Effector memory CD4-positive, alpha-beta T cell (primary cell): Measurements from ENCODE around the gene ZNF423.

Source experiments
- DNase-seq, 3 donors: peaks; one replicate each; pipeline ENCODE4 v3.0.0-alpha.2; 2020
- H3K27ac ChIP-seq: 2 replicates; pipeline ENCODE4 v1.7.0; 2013; ENCODE audit warnings: mild to moderate bottlenecking, low read length, moderate library complexity; ENCODE audit not compliant: insufficient read depth, poor library complexity, severe bottlenecking
- H3K27me3 ChIP-seq: replicated peaks from 2 replicates; pipeline ENCODE4 v1.7.0; 2013; ENCODE audit warnings: mild to moderate bottlenecking, low read length; ENCODE audit not compliant: insufficient read depth, control insufficient read depth, poor library complexity, severe bottlenecking
- H3K36me3 ChIP-seq: 2 replicates; pipeline ENCODE4 v1.7.0; 2013; ENCODE audit warnings: mild to moderate bottlenecking, low read length, moderate library complexity; ENCODE audit not compliant: control insufficient read depth, insufficient read depth
- H3K4me1 ChIP-seq: 2 replicates; pipeline ENCODE4 v1.7.0; 2013; ENCODE audit warnings: low read length, mild to moderate bottlenecking; ENCODE audit not compliant: control insufficient read depth, insufficient read depth, poor library complexity, severe bottlenecking
- H3K4me3 ChIP-seq: 2 replicates; pipeline ENCODE4 v1.7.0; 2013; ENCODE audit warnings: low read length, low read depth, mild to moderate bottlenecking; ENCODE audit not compliant: insufficient read depth, poor library complexity, severe bottlenecking
- H3K9me3 ChIP-seq: 2 replicates; pipeline ENCODE4 v1.7.0; 2013; ENCODE audit warnings: mild to moderate bottlenecking, low read length, moderate library complexity; ENCODE audit not compliant: control insufficient read depth

The ZNF423 gene

GRCh38 chr16:49482690-49483089 lies 373.2 kb downstream of the ZNF423 start:
- Histone ChIP-seq H3K4me1 (no peaks in the 10 kb centered on the region), H3K9me3 (no peaks in the 10 kb centered on the region), H3K36me3 (no peaks in the 10 kb centered on the region), H3K27me3 (peaks cover 3% of the 10 kb centered on the region), H3K4me3 (no peak overlapping the region), H3K27ac (no peak overlapping the region)
- DNase-seq, result no peak

GRCh38 chr16:49478616-49479015 lies 377.3 kb downstream of the ZNF423 start:
- H3K4me1 ChIP-seq, result no peaks in the 10 kb centered on the region
- H3K9me3 ChIP-seq, result no peaks in the 10 kb centered on the region
- H3K4me3 ChIP-seq, result no peak overlapping the region
- H3K27ac ChIP-seq, result no peak overlapping the region
- no peak for DNase-seq
- H3K27me3 ChIP-seq, result peaks cover 3% of the 10 kb centered on the region
- no peaks in the 10 kb centered on the region for H3K36me3 ChIP-seq

- no peak overlapping the region for H3K27ac ChIP-seq
- no peak overlapping the region for H3K4me3 ChIP-seq
- no peak for DNase-seq
- H3K27me3 ChIP-seq, result peaks cover 3% of the 10 kb centered on the region
- no peaks in the 10 kb centered on the region for H3K4me1 ChIP-seq
- no peaks in the 10 kb centered on the region for H3K9me3 ChIP-seq
- no peaks in the 10 kb centered on the region for H3K36me3 ChIP-seq
These were observed 377.8 kb downstream of the ZNF423 start for GRCh38 chr16:49478107-49478506.

- no peaks in the 10 kb centered on the region for H3K9me3 ChIP-seq
- peaks cover 3% of the 10 kb centered on the region for H3K27me3 ChIP-seq
- no peak overlapping the region for H3K27ac ChIP-seq
- DNase-seq, result no peak
- no peaks in the 10 kb centered on the region for H3K4me1 ChIP-seq
- H3K4me3 ChIP-seq, result no peak overlapping the region
- no peaks in the 10 kb centered on the region for H3K36me3 ChIP-seq
These were observed 378.5 kb downstream of the ZNF423 start for GRCh38 chr16:49477250-49477895.

- Histone ChIP-seq H3K4me3 (no peak overlapping the region), H3K36me3 (no peaks in the 10 kb centered on the region), H3K27ac (no peak overlapping the region), H3K4me1 (no peaks in the 10 kb centered on the region), H3K27me3 (peaks cover 3% of the 10 kb centered on the region), H3K9me3 (no peaks in the 10 kb centered on the region)
- DNase-seq, result no peak
These were observed 381.2 kb downstream of the ZNF423 start for GRCh38 chr16:49474741-49475140.

- H3K9me3 ChIP-seq, result no peaks in the 10 kb centered on the region
- peaks cover 3% of the 10 kb centered on the region for H3K27me3 ChIP-seq
- no peaks in the 10 kb centered on the region for H3K36me3 ChIP-seq
- no peak overlapping the region for H3K4me3 ChIP-seq
- no peak overlapping the region for H3K27ac ChIP-seq
- DNase-seq, result no peak
- H3K4me1 ChIP-seq, result no peaks in the 10 kb centered on the region
These were observed 382.1 kb downstream of the ZNF423 start for GRCh38 chr16:49473773-49474172.

GRCh38 chr16:49473131-49473530 lies 382.8 kb downstream of the ZNF423 start:
- Histone ChIP-seq H3K27ac (no peak overlapping the region), H3K4me1 (no peaks in the 10 kb centered on the region), H3K27me3 (no peaks in the 10 kb centered on the region), H3K36me3 (no peaks in the 10 kb centered on the region), H3K9me3 (no peaks in the 10 kb centered on the region), H3K4me3 (no peak overlapping the region)
- no peak for DNase-seq

GRCh38 chr16:49472598-49472997 lies 383.3 kb downstream of the ZNF423 start:
- no peak for DNase-seq
- no peaks in the 10 kb centered on the region for H3K27me3 ChIP-seq
- no peaks in the 10 kb centered on the region for H3K36me3 ChIP-seq
- no peak overlapping the region for H3K4me3 ChIP-seq
- no peaks in the 10 kb centered on the region for H3K4me1 ChIP-seq
- no peak overlapping the region for H3K27ac ChIP-seq
- no peaks in the 10 kb centered on the region for H3K9me3 ChIP-seq

- Histone ChIP-seq H3K9me3 (no peaks in the 10 kb centered on the region), H3K27me3 (no peaks in the 10 kb centered on the region), H3K36me3 (no peaks in the 10 kb centered on the region), H3K4me3 (no peak overlapping the region), H3K4me1 (no peaks in the 10 kb centered on the region), H3K27ac (no peak overlapping the region)
- DNase-seq, result no peak
These were observed 384.7 kb downstream of the ZNF423 start for GRCh38 chr16:49471038-49471727.

GRCh38 chr16:49470513-49470991 lies 385.4 kb downstream of the ZNF423 start:
- Histone ChIP-seq H3K36me3 (no peaks in the 10 kb centered on the region), H3K4me1 (no peaks in the 10 kb centered on the region), H3K4me3 (no peak overlapping the region), H3K27ac (no peak overlapping the region), H3K9me3 (no peaks in the 10 kb centered on the region), H3K27me3 (no peaks in the 10 kb centered on the region)
- DNase-seq, result no peak
